Trophoblast cell (in vitro differentiated cells and primary cell): ENCODE data around the gene TMEM196.
A peak's percentile ranks its signal among the peaks of the same experiment; 100 is the strongest.

ENCODE experiments used
- DNase-seq, 2 donors: peaks; one replicate each; pipeline ENCODE4 v3.0.0-alpha.2; 2016
- H2AFZ ChIP-seq: 2 replicates; pipeline ENCODE4 v1.6.1; 2013; ENCODE audit warnings: low read length, moderate library complexity, mild to moderate bottlenecking; ENCODE audit not compliant: insufficient read depth, poor library complexity
- H2AK5ac ChIP-seq: 2 replicates; pipeline ENCODE4 v1.6.1; 2013; ENCODE audit warnings: mild to moderate bottlenecking, low read length
- H2BK120ac ChIP-seq: 2 replicates; pipeline ENCODE4 v1.6.1; 2013; ENCODE audit warnings: low read length, mild to moderate bottlenecking, moderate library complexity; ENCODE audit not compliant: insufficient read depth, poor library complexity
- H2BK12ac ChIP-seq: 2 replicates; pipeline ENCODE4 v1.6.1; 2013; ENCODE audit warnings: mild to moderate bottlenecking, low read length, moderate library complexity
- H2BK5ac ChIP-seq: 2 replicates; pipeline ENCODE4 v1.6.1; 2013; ENCODE audit warnings: low read length, low read depth, moderate library complexity, mild to moderate bottlenecking; ENCODE audit not compliant: poor library complexity
- H3K14ac ChIP-seq: 2 replicates; pipeline ENCODE4 v1.6.1; 2013; ENCODE audit warnings: mild to moderate bottlenecking, low read length
- H3K18ac ChIP-seq: 2 replicates; pipeline ENCODE4 v1.6.1; 2013; ENCODE audit warnings: mild to moderate bottlenecking, low read length
- H3K23ac ChIP-seq: 2 replicates; pipeline ENCODE4 v1.6.1; 2013; ENCODE audit warnings: low read length
- H3K27ac ChIP-seq: 2 replicates; pipeline ENCODE4 v1.5.1; 2013; ENCODE audit warnings: low read depth, mild to moderate bottlenecking, inconsistent platforms, low read length, moderate library complexity
- H3K27me3 ChIP-seq: 2 replicates; pipeline ENCODE4 v1.6.1; 2013; ENCODE audit warnings: inconsistent platforms, mild to moderate bottlenecking, low read length, moderate library complexity; ENCODE audit not compliant: insufficient read depth
- H3K36me3 ChIP-seq, 2 experiments: 1 replicate in 1 of 2; 2 replicates in 1 of 2; pipeline ENCODE4 v1.6.1; 2013; ENCODE audit warnings: low read length in 2 of 2, mild to moderate bottlenecking in 2 of 2, moderate library complexity in 1 of 2; ENCODE audit not compliant: insufficient read depth in 2 of 2, control insufficient read depth in 1 of 2
- H3K4ac ChIP-seq: 2 replicates; pipeline ENCODE4 v1.6.1; 2013; ENCODE audit warnings: low read depth, mild to moderate bottlenecking, low read length, moderate library complexity
- H3K4me1 ChIP-seq, 2 experiments: 1 replicate in 1 of 2; 2 replicates in 1 of 2; pipeline ENCODE4 v1.6.1; 2013; ENCODE audit warnings: low read length in 2 of 2, mild to moderate bottlenecking in 2 of 2, moderate library complexity in 1 of 2; ENCODE audit not compliant: insufficient read depth in 2 of 2, control insufficient read depth in 1 of 2
- H3K4me2 ChIP-seq: 2 replicates; pipeline ENCODE4 v1.6.1; 2013; ENCODE audit warnings: inconsistent platforms, mild to moderate bottlenecking, low read length, moderate library complexity
- H3K4me3 ChIP-seq: 2 replicates; pipeline ENCODE4 v1.5.1; 2013; ENCODE audit warnings: mild to moderate bottlenecking, low read depth, low read length, inconsistent platforms
- H3K79me1 ChIP-seq: one replicate; pipeline ENCODE4 v1.6.1; 2013; ENCODE audit warnings: low read length
- H3K79me2 ChIP-seq: 2 replicates; pipeline ENCODE4 v1.6.1; 2013; ENCODE audit warnings: low read length, mild to moderate bottlenecking; ENCODE audit not compliant: control insufficient read depth, insufficient read depth, poor library complexity
- H3K9ac ChIP-seq: 2 replicates; pipeline ENCODE4 v1.6.1; 2013; ENCODE audit warnings: mild to moderate bottlenecking, low read length
- H3K9me3 ChIP-seq: 2 replicates; pipeline ENCODE4 v1.6.1; 2013; ENCODE audit warnings: low read depth, mild to moderate bottlenecking, control low read depth, inconsistent platforms, low read length; ENCODE audit not compliant: insufficient read depth
- H4K12ac ChIP-seq: 2 replicates; pipeline ENCODE4 v1.6.1; 2013; ENCODE audit warnings: low read depth, mild to moderate bottlenecking, low read length, moderate library complexity
- H4K8ac ChIP-seq: 2 replicates; pipeline ENCODE4 v1.6.1; 2013; ENCODE audit warnings: low read depth, mild to moderate bottlenecking, low read length, moderate library complexity
- H4K91ac ChIP-seq: one replicate; pipeline ENCODE4 v1.6.1; 2013; ENCODE audit warnings: low read depth, mild to moderate bottlenecking, low read length, moderate library complexity
- WGBS: extraction: QIAGEN DNeasy Blood & Tissue Kit; methylation state at CpG from one replicate; pipeline ENCODE4 v1.1.7; 2013; ENCODE audit warnings: missing lambda C conversion rate; ENCODE audit not compliant: insufficient read length, insufficient coverage; ENCODE audit errors: extremely low coverage; 5-methylcytosine and 5-hydroxymethylcytosine counted together

TMEM196 gene

DNA sequence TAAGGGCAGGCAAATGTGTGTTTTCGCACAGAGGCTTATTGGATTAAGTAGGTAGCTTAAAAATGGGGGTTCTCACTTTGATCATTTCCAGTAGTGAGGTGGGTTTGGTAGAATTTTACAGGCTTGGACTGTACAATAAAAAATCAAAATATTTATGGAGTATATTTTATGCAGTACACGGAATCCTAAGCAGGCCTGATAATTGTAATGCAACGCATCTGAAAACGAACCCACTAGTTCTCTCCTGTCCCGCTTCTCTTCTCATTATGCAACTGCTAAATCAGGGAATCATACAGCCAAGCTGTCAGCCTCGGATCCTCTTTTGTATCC, 64.2 kb downstream of the TMEM196 start:
- H2AK5ac ChIP-seq: no peak overlapping the region
- H3K4ac ChIP-seq: no peak overlapping the region
- peak overlapping the region; percentile 85 for H4K8ac ChIP-seq
- H2BK5ac ChIP-seq: no peak overlapping the region
- no peak overlapping the region for H3K14ac ChIP-seq
- no peaks in the 10 kb centered on the region for H3K4me1 ChIP-seq
- H3K4me3 ChIP-seq: no peak overlapping the region
- no peaks in the 10 kb centered on the region for H3K36me3 ChIP-seq
- no peak overlapping the region for H2BK12ac ChIP-seq
- no peak overlapping the region for H3K27ac ChIP-seq
- H2AFZ ChIP-seq: peak overlapping the region; percentile 83
- H3K18ac ChIP-seq: no peak overlapping the region
- no peak for DNase-seq
- no peaks in the 10 kb centered on the region for H3K79me2 ChIP-seq
- H3K27me3 ChIP-seq: no peaks in the 10 kb centered on the region
- no peak overlapping the region for H3K23ac ChIP-seq
- no peak overlapping the region for H4K12ac ChIP-seq
- no peak overlapping the region for H4K91ac ChIP-seq
- no peak overlapping the region for H3K4me2 ChIP-seq
- H3K9me3 ChIP-seq: no peaks in the 10 kb centered on the region
- H2BK120ac ChIP-seq: no peak overlapping the region
- WGBS: no CpG with 5 or more reads among the region's 6 CpGs
- H3K9ac ChIP-seq: no peak overlapping the region
- H3K79me1 ChIP-seq: no peaks in the 10 kb centered on the region

DNA sequence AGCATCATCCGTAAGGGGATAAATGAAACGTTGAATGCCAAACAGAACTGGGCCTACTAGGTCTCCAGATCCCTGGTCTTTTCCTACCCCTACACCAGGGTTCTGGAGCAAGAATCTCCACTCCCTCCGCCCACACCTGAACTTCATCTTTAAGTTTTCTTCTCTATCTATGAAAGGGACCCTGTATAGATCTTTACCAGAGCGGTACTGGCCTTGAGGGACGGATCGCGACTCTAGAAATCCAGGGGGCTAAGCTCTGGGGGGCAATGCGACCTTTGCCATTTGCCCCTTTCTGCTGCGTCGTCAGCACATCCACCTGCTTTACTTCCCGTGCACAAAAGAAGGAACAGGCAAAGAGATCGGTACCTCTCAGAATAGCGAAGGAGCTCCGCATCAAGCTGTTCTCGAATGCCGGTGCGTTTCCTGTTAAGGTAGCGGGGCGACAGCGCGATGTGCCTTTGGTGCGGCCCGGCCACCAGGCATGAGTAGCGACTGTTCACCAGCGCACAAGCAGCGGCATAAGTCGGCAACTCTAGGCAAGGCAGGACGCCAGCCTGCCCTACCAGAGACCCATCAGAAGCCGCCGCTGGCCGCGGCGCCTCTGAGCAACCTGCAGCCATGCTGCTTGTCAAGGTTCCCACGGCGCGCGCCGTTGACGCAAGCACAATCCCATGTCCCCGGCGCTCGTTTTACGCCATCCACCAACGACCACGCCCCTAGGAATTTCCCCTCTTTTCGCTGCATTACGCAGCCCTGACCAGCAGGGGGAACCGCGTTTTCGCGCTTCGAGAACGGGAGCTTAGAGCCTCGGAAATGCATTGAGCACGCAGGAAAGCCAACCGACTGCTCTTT, 64.8 kb downstream of the TMEM196 start, which contains the start of gene POLR1F:
Gene POLR1F (minus strand): TSS at position 641 of the 852 bp plus-strand sequence. CDS start 21 bp downstream, at position 620.
- Histone ChIP-seq H3K4me2 (peak within 1 kb of the TSS; percentile 76), H3K4me1 (no peaks in the 10 kb centered on the region), H2BK5ac (no peak within 1 kb of the TSS), H4K8ac (peak within 1 kb of the TSS; percentile 85), H3K23ac (no peak within 1 kb of the TSS), H3K36me3 (no peaks in the 10 kb centered on the region), H4K91ac (no peak within 1 kb of the TSS), H3K79me1 (no peaks in the 10 kb centered on the region), H3K4me3 (peak within 1 kb of the TSS; percentile 100), H3K79me2 (no peaks in the 10 kb centered on the region), H3K9ac (peak within 1 kb of the TSS; percentile 94), H2AK5ac (no peak within 1 kb of the TSS), H4K12ac (peak within 1 kb of the TSS; percentile 50), H3K27ac (no peak within 1 kb of the TSS), H3K27me3 (no peaks in the 10 kb centered on the region), H2AFZ (peak within 1 kb of the TSS; percentile 83), H3K4ac (peak within 1 kb of the TSS; percentile 55), H3K18ac (peak within 1 kb of the TSS; percentile 16), H2BK12ac (no peak within 1 kb of the TSS), H2BK120ac (no peak within 1 kb of the TSS), H3K14ac (no peak within 1 kb of the TSS), H3K9me3 (no peaks in the 10 kb centered on the region)
- DNase-seq: peak; percentile 95 to 100
- no CpG with 5 or more reads among the region's 56 CpGs for WGBS

DNA sequence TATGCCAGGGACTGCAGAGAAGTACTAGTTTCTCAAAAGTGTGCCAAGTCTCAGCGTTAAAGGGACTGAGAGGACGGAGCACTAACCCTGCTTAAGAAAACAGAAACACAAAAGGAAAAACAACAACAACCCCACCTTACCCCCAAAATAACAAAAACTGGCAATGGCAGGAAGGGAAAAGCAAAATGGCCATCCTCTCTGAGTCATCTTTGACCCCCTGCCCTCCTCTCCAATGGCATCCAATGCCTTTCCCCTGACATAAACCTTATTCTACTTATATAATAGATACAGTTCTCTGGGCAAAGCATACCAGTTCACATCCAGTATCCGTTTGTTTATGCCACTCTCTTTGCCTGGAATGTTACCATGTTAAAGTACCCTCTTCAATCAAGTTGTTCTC, 66.2 kb downstream of the TMEM196 start:
- no peak for DNase-seq
- Histone ChIP-seq H3K14ac (no peak overlapping the region), H3K79me1 (no peaks in the 10 kb centered on the region), H3K9ac (no peak overlapping the region), H3K18ac (no peak overlapping the region), H3K27ac (no peak overlapping the region), H3K23ac (no peak overlapping the region), H3K4me2 (no peak overlapping the region), H2AK5ac (no peak overlapping the region), H3K36me3 (peaks cover 0 to 2% of the 10 kb centered on the region in 2 experiments), H3K4me3 (no peak overlapping the region), H2AFZ (no peak overlapping the region), H3K4ac (no peak overlapping the region), H2BK12ac (no peak overlapping the region), H4K8ac (no peak overlapping the region), H3K9me3 (no peaks in the 10 kb centered on the region), H3K27me3 (no peaks in the 10 kb centered on the region), H3K79me2 (no peaks in the 10 kb centered on the region), H4K12ac (no peak overlapping the region), H2BK5ac (no peak overlapping the region), H3K4me1 (no peaks in the 10 kb centered on the region), H4K91ac (no peak overlapping the region), H2BK120ac (no peak overlapping the region)
- no CpG with 5 or more reads among the region's 3 CpGs for WGBS

DNA sequence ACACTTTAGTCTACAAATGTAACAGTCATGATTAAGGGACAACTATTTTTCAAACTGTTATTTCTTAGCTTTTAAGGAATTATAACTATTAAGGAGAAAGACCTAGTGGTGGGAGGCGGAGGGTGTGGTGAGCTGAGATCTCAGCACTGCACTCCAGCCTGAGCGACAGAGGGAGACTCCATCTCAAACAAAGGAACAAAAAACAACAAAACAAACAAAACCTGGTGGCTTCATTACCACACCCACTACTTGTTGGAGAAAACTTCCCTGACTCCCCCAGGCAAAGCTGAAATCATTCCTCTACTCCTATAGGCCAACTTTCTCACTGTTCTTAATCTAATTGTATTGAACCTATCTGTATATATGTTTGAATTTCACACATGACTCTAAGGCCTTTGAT, 67.8 kb downstream of the TMEM196 start:
- Histone ChIP-seq H3K79me2 (no peaks in the 10 kb centered on the region), H3K79me1 (no peaks in the 10 kb centered on the region), H3K27me3 (no peaks in the 10 kb centered on the region), H2BK120ac (no peak overlapping the region), H3K4ac (no peak overlapping the region), H3K9me3 (no peaks in the 10 kb centered on the region), H3K4me2 (no peak overlapping the region), H2BK5ac (no peak overlapping the region), H4K12ac (no peak overlapping the region), H3K18ac (no peak overlapping the region), H3K23ac (no peak overlapping the region), H2AK5ac (no peak overlapping the region), H3K27ac (no peak overlapping the region), H3K9ac (no peak overlapping the region), H3K36me3 (peaks cover 0 to 2% of the 10 kb centered on the region in 2 experiments), H4K8ac (no peak overlapping the region), H2AFZ (no peak overlapping the region), H3K4me1 (no peaks in the 10 kb centered on the region), H2BK12ac (no peak overlapping the region), H3K14ac (no peak overlapping the region), H3K4me3 (no peak overlapping the region), H4K91ac (no peak overlapping the region)
- no peak for DNase-seq
- no CpG with 5 or more reads among the region's 2 CpGs for WGBS
